ENCODE measurements around the gene PTPRK. TPM values are rescaled to one million over a fixed set of nuclear protein-coding genes. Genes with fewer than 3 reads are reported as not detected.

Gene PTPRK
- total and polyA plus RNA-seq, 2 of the 8 experiments (the other 6 are each of a cell fraction or from before 2014, with no cell fraction given), result 11.4 to 47.3 TPM

- Histone ChIP-seq H4K91ac (replicated peaks; ENCODE audit: insufficient read length, low read length) (no peak overlapping the region), H3K18ac (ENCODE audit: extremely low read depth, low read length) (no peak overlapping the region), H3K27me3 (replicated peaks in 1 of 4; ENCODE audit: control insufficient read depth in 3 of 4, extremely low read depth in 1 of 4, insufficient read depth in 3 of 4, low read length in 3 of 4) (no peaks in the 10 kb centered on the region), H3K4me1 (replicated peaks in 1 of 4; ENCODE audit: control insufficient read depth in 3 of 4, insufficient read depth in 4 of 4, low read length in 3 of 4) (no peaks in the 10 kb centered on the region), H3K14ac (ENCODE audit: insufficient read length) (no peak overlapping the region), H2BK120ac (replicated peaks; ENCODE audit: low read depth, low read length) (no peak overlapping the region), H2BK5ac (ENCODE audit: low read depth, low read length) (no peak overlapping the region), H3K36me3 (ENCODE audit: control insufficient read depth in 2 of 4, insufficient read depth in 4 of 4, low read length in 3 of 4) (no peaks in the 10 kb centered on the region), H2AK5ac (ENCODE audit: low read depth, low read length) (no peak overlapping the region), H3K27ac (ENCODE audit: low read depth, low read length) (no peak overlapping the region), H3K79me1 (ENCODE audit: low read depth, low read length) (no peaks in the 10 kb centered on the region), H2BK12ac (ENCODE audit: low read depth, low read length) (no peak overlapping the region), H3K56ac (replicated peaks; ENCODE audit: insufficient read length, low read depth, low read length) (no peak overlapping the region), H3K4ac (replicated peaks; ENCODE audit: insufficient read length, low read depth, low read length) (no peak overlapping the region), H2BK20ac (ENCODE audit: low read length) (no peak overlapping the region), H3K4me3 (ENCODE audit: extremely low read depth in 1 of 4, insufficient read depth in 2 of 4, low read depth in 3 of 4, low read length in 4 of 4) (no peak overlapping the region), H2AFZ (ENCODE audit: low read length) (no peak overlapping the region), H3K9me3 (ENCODE audit: insufficient read depth in 2 of 2, low read depth in 1 of 2, low read length in 1 of 2) (no peaks in the 10 kb centered on the region), H3K9ac (replicated peaks in 1 of 4; ENCODE audit: extremely low read depth in 1 of 4, low read depth in 3 of 4, low read length in 3 of 4) (no peak overlapping the region), H3K79me2 (ENCODE audit: control insufficient read depth in 1 of 2, insufficient read depth in 2 of 2, low read length in 2 of 2) (no peaks in the 10 kb centered on the region), H3K23ac (ENCODE audit: insufficient read length) (no peak overlapping the region), H3K23me2 (ENCODE audit: low read depth, low read length) (no peaks in the 10 kb centered on the region), H4K8ac (ENCODE audit: extremely low read depth, insufficient read depth, low read length) (no peak overlapping the region), H2BK15ac (ENCODE audit: low read length) (no peak overlapping the region), H3K4me2 (ENCODE audit: insufficient read depth in 1 of 2, low read depth in 2 of 2, low read length in 2 of 2) (no peak overlapping the region), H4K20me1 (replicated peaks in 1 of 2; ENCODE audit: control insufficient read depth in 1 of 2, insufficient read depth in 2 of 2, low read length in 2 of 2) (no peaks in the 10 kb centered on the region), H4K5ac (ENCODE audit: insufficient read length, low read depth, low read length) (no peak overlapping the region)
- ChIA-PET CTCF (ENCODE audit: partially characterized antibody) (no interaction called here), POLR2A (ENCODE audit: partially characterized antibody) (no interaction called here)
- DNase-seq (ENCODE audit: low read depth in 1 of 2, low spot score in 2 of 2) (no peak), FAIRE-seq (no peak)
- 78% methylated on average over 2 of the region's 2 CpGs; no CpG with 5 or more reads in 1 of the 2 experiments for WGBS, 2 experiments (ENCODE audit: extremely low coverage in 1 of 2, insufficient coverage in 1 of 2, insufficient read length in 1 of 2, insufficient replicate concordance in 2 of 2, low coverage in 1 of 2, low lambda C conversion rate in 2 of 2, missing lambda C conversion rate in 1 of 2)
- TF ChIP-seq JUND (IDR thresholded peaks at IDR 0.05; ENCODE audit: low read length), result no peak
- no peak for TF ChIP-seq CREB1 (IDR thresholded peaks at IDR 0.05)
- no peak for TF ChIP-seq NRF1 (IDR thresholded peaks at IDR 0.05; ENCODE audit: low read depth, low read length)
- TF ChIP-seq EZH2 (IDR thresholded peaks at IDR 0.05; ENCODE audit: low read depth, low read length, severe bottlenecking), result no peak
- no peak for TF ChIP-seq KDM4A (IDR thresholded peaks at IDR 0.05; ENCODE audit: low read depth, low read length, severe bottlenecking)
- TF ChIP-seq, protein P1, sequence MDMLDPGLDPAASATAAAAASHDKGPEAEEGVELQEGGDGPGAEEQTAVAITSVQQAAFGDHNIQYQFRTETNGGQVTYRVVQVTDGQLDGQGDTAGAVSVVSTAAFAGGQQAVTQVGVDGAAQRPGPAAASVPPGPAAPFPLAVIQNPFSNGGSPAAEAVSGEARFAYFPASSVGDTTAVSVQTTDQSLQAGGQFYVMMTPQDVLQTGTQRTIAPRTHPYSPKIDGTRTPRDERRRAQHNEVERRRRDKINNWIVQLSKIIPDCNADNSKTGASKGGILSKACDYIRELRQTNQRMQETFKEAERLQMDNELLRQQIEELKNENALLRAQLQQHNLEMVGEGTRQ (IDR thresholded peaks at IDR 0.05; ENCODE audit: low read length), result no peak
- no peak for TF ChIP-seq JUN (IDR thresholded peaks at IDR 0.05; ENCODE audit: low read depth, low read length)
- TF ChIP-seq, protein P2, sequence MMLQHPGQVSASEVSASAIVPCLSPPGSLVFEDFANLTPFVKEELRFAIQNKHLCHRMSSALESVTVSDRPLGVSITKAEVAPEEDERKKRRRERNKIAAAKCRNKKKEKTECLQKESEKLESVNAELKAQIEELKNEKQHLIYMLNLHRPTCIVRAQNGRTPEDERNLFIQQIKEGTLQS (IDR thresholded peaks at IDR 0.05; ENCODE audit: insufficient read depth, low read depth, low read length), result no peak
- no peak for TF ChIP-seq RBBP5 (IDR thresholded peaks at IDR 0.05; ENCODE audit: borderline replicate concordance, low read depth, low read length)
- no peak for TF ChIP-seq ASH2L (IDR thresholded peaks at IDR 0.05; ENCODE audit: low read length)
- TF ChIP-seq HDAC2 (IDR thresholded peaks at IDR 0.05; ENCODE audit: borderline replicate concordance in 1 of 2, low read depth in 2 of 2, low read length in 2 of 2), result no peak
- TF ChIP-seq NANOG (IDR thresholded peaks at IDR 0.05; ENCODE audit: insufficient read depth, low read depth, low read length, poor library complexity, severe bottlenecking), result no peak
- no peak for TF ChIP-seq SP4 (IDR thresholded peaks at IDR 0.05; ENCODE audit: low read length)
These were observed 33.9 kb upstream of the PTPRK start for GRCh38 chr6:128554302-128554701.
